Endothelial cell of hepatic sinusoid (primary cell): Measurements from ENCODE around the gene GSTM3.

Experiments
- in situ Hi-C: cut with HindIII; loops from 2 replicates; pipeline ENCODE4 v1.10.0; 2017; ENCODE audit warnings: low sequenced_read_pairs

GSTM3 gene

DNA sequence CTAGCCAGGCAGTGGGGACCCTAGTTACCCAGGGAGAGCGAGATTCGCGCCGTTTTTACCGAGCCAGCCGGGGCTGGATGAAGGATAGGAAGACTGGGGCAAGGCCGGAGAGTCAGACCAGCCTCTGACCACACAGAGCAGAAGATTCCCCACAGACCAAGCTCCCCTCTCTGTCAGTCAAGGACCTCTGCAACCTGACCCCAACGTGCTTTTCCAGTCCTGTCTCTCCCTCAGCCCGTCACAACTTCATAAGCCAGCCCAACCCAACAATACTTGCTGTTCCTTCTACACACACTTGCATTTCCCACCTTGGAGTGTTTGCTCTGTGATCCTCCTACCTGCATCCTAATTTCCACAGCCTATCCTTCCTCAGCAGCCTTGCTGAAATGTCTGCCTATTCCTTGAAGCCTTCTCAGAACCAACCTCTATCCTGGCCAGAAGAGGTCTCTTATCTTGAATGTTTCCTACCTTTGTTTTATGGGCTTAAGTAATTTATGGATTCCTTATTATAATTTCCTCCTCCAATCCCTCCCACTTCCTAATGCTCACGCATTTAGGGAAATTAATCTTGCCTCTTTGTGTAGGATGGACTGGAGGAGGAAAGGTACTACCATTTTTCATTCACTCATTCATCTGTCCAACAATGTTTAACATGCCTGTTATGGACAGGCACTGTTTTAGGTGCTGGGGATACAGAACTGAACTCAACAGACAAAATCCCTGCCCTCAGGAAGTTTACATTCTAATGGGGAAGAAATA is at the start of gene GSTM3:
Gene GSTM3 (minus strand): TSS at position 424 of the 759 bp plus-strand sequence. CDS start 751 bp downstream, outside the sequence.
- in situ Hi-C loops, result no loop called here

DNA sequence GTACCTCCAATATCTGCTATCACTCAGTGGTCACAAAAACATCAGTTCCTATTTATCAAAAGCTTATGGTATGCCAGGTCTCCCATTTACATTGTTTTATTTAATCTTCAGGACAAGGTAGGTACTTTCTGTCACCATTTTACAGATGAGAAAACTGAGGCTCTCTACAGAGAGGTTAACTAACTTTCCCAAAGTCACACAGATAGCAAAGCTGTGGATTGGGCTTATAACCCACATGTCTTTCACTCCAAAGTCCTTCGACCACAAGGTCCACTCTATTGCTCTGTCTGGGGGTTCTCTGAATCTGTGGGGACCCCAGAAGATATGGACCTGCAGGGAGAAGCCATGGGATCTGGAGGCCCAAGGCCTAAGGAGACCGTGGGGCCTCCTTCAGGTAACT is 49.5 kb upstream of the GSTM3 start:
- in situ Hi-C loops, result loop anchor here (5.0 to 25.0 kb wide), 2 partner anchors 62 to 197 kb away; partner anchors contain the start of gene AHCYL1

DNA sequence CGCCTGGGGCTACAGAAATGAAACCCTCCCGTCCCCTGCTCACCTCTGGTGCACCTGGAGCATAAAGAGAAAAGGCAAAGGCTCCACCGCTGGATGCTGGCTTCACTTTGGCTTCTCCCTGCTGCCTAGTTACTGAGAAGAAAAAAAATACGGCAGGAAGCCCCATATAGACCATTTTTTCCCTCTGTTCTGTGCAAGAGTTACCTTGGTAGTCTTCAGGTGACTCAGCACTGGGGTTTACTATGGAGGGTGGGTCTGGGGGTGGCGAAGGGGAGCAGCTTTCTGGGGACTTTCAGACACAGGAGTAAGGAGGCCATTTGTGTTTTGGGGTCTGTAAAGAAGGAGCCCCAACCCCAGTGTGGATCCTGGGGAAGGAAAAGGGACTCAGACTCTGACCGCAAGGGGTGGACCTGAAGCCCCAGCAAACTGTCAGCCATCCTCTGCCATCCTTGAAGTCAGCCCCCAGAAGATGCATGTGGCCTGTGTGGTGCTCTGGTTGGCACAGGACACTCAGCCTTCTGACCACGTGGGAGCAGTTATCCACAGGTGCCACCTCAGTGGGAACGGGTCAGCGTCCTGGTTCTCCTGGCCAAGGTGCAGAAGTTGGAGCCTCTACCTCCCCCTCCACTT is 48.8 kb upstream of the GSTM3 start:
- in situ Hi-C loops, result loop anchor here (5.0 to 25.0 kb wide), 2 partner anchors 63 to 198 kb away; partner anchors contain the start of gene AHCYL1

DNA sequence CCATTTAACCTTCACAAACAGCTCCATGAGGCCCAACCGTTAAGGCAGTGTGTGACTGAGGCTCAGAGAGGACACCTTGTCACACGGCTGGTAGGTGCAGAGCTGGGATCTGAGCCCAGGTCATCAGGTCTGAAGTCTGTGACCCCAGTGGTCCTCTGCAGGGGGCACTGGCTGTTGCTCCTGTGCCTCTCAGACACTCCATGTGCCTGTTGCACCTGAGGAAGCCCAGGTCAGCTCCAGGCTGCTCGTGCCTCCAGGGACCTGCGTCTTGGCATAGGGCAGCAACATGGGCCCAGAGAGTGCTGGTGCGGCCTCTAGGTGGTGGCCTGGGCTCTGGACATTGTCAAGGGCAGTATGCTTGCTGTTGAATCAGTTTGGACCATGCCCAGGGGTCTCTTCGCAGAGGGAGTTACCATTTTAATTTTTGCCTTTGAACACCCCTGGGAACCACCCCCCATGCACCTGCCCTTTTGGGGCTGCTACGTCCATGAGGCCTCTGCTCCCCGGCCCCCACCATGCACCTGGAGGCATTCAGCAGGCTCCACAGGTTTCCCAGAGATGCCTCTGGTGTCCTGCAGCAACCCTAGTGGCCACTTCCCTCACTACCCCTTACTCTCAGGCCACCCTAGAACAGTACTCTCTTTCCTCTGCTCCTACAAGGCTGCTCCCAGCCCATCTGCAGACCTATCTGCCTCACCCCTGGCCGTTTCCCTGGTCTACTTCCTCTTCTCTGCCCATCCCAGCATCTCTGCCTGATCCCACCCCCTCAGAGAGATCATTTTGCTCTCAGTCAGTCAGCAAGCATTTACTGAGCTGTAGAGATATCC is 48.1 kb upstream of the GSTM3 start:
- in situ Hi-C loops, result loop anchor here (25.0 kb wide), 1 partner anchor 198 kb away; the partner anchor contains the start of gene AHCYL1

DNA sequence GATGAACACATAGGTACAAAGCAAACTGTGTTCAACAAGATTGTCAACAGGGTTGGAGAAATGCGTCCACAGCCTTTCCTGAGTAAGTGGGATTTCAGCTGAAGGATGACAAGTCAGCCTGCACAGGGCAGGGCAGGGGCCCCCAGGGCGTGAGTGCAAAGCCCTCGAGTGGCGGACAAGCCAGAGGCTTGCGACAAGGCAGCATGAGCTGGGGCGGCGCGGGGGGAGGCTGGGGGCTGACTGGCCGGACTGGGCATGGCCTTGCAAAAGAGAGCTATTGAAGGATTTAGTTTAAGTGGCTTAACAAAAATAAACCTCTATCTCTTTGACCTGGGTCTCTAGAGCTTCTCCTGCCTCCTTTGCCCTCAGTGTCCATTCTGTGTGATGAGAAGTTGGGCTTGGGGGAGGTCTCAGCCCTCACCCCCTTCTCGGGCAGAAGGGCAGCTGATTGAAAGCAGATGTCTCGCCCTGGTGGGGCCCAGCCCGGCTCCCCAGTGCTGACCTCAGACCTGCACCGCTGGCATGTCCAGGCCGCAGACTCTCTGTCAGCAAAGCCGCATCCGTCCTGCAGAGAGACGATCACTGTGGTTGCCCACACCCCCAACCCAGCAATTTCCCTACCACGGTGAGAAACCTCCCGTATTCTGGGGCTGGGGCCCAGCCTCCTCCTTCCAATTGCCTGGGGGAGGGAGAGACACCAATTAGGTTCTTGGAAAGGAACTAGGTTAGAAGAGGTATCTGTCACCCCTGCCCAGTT is 47.2 kb upstream of the GSTM3 start:
- in situ Hi-C loops, result loop anchor here (25.0 kb wide), 1 partner anchor 199 kb away; the partner anchor contains the start of gene AHCYL1

DNA sequence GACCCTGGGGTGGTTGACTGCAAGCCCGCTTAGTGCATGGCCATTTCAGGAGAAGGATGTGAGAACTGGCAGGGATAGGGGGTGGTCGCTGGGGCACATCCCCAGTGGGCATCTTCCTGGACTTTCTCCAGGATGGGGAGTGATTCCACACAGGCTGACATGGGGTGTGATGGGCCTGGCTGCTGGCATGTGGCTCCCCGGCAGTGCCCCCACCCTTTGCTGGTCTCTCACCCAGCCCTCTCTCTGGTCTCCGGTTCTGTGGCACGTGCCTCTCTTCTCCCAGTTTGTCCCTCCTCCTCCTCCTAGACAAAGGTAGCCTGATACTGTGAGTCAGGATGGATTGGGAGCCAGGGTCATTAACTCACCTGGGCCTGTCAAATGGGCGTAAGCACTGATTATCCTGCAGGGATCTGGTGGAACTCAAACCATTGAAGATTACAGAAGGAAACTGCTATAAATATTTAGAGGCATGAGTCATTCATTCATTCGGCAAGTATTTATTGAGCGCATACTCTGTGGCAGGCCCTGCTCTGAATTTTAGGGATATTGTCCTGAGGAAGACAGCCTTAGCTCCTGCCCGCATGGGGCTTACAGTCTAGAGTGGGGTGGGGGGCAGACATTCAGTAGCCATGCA is 46.5 kb upstream of the GSTM3 start:
- in situ Hi-C loops, result loop anchor here (25.0 kb wide), 1 partner anchor 200 kb away; the partner anchor contains the start of gene AHCYL1

DNA sequence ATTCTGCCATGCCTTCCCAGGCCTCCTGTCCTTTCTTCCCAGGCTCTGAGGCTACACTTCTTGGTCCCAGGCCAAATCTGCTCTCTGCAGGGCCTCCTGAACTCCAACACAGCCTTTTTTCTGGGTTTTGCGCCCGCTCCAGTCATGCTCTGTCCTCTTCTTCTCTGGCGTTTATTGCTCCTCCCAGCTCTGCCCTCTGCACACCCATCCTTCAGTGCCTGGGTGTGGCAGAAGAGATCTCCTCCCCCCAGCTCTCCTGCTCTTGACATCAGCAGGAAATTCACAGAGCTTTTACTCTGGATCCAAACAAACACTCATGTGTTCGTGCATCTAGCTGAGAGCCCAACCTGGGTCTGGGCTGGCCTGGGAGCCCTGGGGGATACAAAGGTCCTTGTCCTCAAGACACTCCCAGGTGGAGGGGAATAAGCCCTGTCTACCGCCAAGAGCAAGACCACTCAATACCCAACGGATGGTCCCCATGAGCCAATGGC is 45.7 kb upstream of the GSTM3 start:
- in situ Hi-C loops, result loop anchor here (25.0 kb wide), 1 partner anchor 201 kb away; the partner anchor contains the start of gene AHCYL1

DNA sequence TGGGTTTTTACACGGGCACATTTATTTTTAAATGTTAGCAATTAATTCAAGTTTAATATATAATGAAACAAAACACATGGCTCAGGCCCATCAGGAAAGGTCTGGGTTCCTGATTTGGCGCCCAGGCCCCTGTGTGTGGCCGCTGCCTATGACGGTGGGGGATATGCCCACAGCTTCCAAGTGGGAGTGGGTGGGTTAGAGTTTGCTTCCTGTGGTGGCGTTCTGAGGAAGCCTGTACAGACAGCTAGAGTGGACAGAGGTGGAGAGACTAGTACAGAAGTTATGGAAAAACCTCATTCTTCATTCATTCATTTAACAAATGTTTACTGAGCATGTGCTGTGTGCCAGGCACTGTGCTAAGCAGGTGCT is 45.3 kb upstream of the GSTM3 start:
- in situ Hi-C loops, result loop anchor here (25.0 kb wide), 1 partner anchor 201 kb away; the partner anchor contains the start of gene AHCYL1

DNA sequence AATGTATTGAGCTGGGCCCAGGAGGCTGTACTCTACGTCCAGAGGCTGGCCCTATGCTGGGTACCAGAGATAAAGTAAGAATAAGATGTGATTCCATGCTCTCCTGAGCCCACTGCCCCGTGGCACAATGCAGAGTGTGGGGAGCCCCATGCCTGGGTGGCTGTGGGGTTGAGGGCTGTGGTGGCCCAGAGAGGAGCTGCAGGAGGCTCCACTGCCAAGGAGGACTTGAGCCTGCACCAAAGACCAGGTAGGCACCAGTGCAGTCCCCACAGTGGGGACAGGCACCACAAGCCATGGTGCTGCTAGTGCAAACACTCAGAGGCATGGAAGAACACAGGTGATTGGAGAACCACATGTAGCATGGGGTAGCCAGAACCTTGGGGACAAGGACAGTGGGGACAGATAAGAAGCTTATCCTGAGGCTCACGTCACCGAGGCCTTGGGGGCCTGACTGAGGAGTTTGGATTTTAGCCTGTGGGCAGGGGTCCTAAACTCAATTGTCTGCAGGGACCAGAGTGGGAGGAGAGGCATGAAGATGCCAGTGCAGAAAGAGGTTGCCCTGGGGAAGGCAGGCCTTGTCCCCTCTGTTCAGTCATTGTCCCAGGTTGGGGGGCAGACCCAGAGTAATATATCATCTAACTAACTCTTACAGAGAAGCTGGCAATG is 44.7 kb upstream of the GSTM3 start:
- in situ Hi-C loops, result loop anchor here (25.0 kb wide), 1 partner anchor 202 kb away; the partner anchor contains the start of gene AHCYL1

DNA sequence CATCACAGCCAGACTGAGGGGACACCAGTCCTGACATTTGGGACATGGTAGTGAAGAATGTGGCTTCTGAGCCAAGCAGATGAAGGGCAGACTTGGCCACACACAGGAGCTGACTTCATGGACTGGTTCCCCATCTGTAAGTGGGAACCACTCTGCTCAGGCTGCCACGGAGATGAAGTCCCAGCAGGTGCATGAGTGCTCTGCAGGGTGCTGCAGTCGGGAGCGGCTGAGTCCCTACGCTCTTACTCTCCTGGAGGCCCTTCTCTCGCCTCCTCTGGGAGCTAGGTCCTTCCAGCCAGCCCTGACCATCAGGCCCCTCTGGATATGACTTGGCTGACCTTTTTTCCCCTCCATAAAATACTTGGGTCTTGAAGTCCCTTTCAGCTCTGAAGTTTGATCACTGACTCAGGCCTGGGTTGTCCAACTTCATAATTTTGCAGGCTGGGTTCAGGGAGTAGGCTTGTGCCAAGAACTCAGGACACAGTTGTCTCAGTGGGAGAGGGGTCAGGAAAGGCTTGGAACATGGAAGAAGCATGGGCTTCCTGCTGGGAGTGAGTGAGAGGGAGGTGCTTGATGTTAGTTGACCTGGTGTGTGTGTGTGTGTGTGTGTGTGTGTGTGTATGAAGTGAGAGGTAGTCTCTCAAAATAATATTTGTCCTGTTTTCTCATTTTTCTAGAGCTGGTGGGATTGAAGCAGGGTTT is 43.9 kb upstream of the GSTM3 start:
- in situ Hi-C loops, result loop anchor here (25.0 kb wide), 1 partner anchor 203 kb away; the partner anchor contains the start of gene AHCYL1

DNA sequence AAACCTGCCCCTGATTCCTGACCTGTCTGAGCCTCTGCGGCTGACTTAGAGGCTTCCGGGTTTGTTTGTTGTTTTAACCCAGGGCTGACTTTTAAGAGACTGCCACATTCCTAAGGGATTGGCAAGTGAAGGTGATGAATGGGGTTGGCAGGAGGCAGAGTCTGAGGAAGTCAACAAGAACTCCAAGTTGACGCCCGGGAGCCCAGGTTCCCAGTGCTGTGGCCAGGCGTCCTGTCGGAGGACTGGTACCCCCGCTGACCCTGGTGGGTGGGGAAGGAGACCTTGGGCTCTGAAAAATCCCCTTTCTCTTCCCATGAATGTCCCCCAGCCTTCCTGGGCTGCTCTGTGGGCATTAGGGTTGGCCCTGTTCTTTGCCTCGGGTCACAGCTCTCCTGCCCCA is 42.6 kb upstream of the GSTM3 start:
- in situ Hi-C loops, result loop anchor here (25.0 kb wide), 1 partner anchor 204 kb away; the partner anchor contains the start of gene AHCYL1

DNA sequence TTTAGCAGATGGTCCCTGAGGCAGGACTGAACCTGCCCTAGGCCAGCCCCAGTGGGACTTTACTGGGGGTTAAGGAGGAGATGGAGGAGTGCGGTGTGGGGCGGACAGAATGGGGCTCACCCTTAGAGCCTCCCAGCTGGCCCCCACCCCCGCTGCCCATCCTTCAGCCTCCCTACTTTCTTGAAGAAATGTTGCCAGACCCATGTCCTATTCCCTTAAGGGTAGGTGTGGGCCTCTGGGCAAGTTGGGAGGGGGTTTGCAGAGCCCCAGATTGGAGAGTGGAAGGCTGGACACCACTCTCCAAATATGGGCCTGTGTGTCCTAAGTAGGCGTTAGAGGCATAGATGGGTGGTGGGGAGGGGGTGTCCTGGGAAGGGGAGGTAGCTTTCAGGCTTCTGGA is 42.1 kb upstream of the GSTM3 start:
- in situ Hi-C loops, result loop anchor here (25.0 kb wide), 1 partner anchor 204 kb away; the partner anchor contains the start of gene AHCYL1

DNA sequence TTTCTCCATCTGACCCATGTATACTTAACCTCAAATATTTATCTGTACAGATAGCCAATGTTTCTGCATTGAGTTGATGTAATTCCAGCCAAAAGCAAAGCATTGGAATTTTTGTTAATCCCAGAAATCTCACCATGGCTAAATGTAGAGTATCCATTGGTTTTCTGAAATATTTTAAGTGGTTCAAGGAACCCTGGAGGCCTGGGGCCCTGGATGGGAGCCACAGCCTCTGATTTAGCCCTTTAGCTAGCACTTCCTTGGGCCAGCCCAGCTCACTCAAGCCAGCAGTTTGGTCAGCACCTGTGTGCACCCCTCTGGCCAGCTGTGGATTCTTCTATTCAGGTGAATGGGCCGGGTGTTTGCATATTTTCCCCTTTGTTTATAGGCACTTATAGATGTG is 41.7 kb upstream of the GSTM3 start:
- in situ Hi-C loops, result loop anchor here (25.0 kb wide), 1 partner anchor 205 kb away; the partner anchor contains the start of gene AHCYL1

DNA sequence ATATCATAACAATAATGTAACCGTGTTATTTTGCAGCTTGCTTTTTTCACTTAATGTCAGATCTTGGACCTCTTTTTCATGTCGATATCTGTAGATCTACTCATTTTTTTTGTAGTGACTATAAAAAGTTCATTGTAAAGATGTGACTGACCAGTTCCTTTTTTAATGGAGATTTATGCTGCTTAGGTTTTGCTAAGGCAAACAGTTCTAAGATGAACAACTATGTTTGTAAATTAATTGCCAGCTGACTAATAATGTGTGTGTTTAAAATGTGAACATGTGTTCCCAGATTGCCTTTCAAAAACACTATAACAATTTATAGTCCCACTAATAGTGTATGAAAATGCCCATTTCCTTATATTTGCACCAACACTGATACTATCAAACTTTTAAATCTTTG is 41.0 kb upstream of the GSTM3 start:
- in situ Hi-C loops, result loop anchor here (25.0 kb wide), 1 partner anchor 205 kb away; the partner anchor contains the start of gene AHCYL1

DNA sequence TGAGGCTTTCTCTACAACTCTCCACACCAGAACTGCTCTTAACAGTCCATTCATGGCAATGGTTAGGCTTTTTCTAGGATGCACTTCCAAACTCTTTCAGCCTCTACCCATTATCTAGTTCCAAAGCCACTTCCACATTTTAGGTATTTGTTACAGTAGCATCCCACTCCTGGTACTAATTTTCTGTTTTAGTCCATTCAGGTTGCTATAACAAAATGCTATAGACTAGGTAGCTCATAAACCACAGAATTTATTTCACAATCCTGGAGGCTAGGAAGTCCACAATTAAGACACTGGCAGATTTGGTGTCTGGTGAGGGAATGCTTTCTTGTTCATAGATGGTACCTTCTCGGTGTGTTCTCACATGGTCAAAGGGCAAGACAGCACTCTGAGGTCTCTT is 40.1 kb upstream of the GSTM3 start:
- in situ Hi-C loops, result loop anchor here (25.0 kb wide), 1 partner anchor 206 kb away; the partner anchor contains the start of gene AHCYL1

DNA sequence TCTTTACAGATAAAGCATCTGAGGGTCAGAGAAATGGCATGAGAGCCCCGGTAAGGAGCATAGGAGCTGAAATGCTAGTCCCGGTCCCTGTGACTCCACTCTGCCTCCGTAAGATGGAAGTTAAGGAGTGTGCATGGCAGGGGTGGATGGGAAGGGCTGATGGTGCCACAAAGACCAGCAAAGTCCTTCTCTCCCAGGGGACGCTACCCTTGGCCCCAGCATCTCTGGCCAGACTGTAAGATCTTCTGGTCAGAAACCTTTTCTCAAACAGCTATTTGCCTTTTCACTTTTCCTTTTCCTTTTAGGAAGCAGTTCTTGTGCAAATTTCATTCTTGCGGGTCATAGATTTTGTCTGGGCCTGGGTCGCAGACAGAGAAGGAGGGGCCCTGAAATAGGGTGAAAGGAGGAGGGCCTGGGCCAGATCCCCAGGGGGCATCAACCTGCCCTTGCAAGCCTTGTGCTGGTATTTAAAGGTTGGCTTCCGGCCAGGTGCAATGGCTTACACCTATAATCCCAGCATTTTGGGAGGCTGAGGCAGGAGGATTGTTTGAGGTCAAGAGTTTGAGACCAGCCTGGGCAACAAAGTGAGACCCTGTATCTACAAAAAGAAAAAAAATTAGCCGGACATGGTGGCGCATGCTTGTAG is 37.3 kb upstream of the GSTM3 start:
- in situ Hi-C loops, result loop anchor here (25.0 kb wide), 1 partner anchor 209 kb away; the partner anchor contains the start of gene AHCYL1

DNA sequence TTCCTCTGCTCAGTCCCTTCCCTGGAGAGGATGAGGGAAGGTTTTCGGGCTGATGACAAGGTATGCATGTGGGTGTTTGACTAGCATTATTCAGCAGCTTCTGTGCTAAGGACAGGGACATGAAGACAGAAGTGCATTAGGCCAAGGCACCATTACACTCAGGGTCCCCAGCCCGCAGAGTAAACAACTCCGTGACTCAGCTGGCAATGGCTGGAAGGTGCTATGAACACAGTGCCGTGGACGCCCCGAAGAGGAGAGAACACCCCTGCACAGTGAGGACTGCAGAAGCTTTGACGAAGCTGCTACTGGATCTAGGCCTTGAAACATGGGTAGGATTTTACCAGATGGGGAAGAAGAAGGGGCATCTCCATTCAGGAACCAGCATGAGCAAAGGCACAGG is 36.6 kb upstream of the GSTM3 start:
- in situ Hi-C loops, result loop anchor here (25.0 kb wide), 1 partner anchor 210 kb away; the partner anchor contains the start of gene AHCYL1
